ENCODE measurements around the gene TCF4. TPM values are rescaled to one million over a fixed set of nuclear protein-coding genes. Genes with fewer than 3 reads are reported as not detected.
A peak's percentile ranks its signal among the peaks of the same experiment; 100 is the strongest.

Gene TCF4
- polyA plus RNA-seq, 1 experiment: 47.3 TPM

DNA sequence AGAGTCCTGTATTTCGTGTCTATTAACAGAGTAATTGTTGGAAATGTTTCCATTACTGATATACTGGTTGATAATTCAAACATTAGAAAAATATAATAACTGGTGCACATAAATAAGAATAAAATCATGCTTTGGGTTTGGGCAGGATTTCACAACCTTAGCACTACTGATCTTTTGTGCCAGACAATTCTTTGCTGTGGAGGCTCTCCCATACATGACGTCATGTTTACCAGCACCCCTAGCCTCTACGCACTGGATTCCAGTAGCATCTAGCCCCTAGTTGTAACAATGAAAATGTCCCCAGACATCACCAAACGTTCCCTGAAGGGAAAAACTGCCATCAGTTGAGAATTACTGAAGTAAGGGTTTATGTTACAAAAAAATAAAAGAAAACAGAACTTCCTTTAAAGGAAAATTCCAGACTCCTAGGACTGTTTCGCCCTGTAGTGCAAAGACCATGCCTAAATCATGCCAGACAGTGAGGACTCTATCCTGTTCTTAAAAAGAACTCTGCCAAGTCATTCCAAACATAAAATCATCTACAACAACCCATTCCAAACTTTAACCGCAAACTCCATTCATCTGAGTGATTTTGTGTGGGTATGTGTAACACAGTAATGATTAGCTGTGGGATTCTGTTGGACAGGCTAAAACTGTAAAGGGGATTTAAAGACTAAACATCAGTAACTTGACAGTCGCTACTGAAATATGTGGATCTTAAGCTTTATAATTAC, 315.3 kb downstream of the TCF4 start:
- Histone ChIP-seq H3K27ac (ENCODE audit: low read depth, low read length) (peak overlapping the region; percentile 78), H3K9me3 (ENCODE audit: control insufficient read depth, insufficient read depth, low read length) (no peaks in the 10 kb centered on the region), H3K4me3 (ENCODE audit: low read depth, low read length) (no peak overlapping the region), H3K27me3 (ENCODE audit: control insufficient read depth, insufficient read depth, low read length) (no peaks in the 10 kb centered on the region)
- POLR2A ChIA-PET: no interaction called here
- TF ChIP-seq, protein P1, sequence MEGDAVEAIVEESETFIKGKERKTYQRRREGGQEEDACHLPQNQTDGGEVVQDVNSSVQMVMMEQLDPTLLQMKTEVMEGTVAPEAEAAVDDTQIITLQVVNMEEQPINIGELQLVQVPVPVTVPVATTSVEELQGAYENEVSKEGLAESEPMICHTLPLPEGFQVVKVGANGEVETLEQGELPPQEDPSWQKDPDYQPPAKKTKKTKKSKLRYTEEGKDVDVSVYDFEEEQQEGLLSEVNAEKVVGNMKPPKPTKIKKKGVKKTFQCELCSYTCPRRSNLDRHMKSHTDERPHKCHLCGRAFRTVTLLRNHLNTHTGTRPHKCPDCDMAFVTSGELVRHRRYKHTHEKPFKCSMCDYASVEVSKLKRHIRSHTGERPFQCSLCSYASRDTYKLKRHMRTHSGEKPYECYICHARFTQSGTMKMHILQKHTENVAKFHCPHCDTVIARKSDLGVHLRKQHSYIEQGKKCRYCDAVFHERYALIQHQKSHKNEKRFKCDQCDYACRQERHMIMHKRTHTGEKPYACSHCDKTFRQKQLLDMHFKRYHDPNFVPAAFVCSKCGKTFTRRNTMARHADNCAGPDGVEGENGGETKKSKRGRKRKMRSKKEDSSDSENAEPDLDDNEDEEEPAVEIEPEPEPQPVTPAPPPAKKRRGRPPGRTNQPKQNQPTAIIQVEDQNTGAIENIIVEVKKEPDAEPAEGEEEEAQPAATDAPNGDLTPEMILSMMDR (IDR thresholded peaks at IDR 0.05; ENCODE audit: low read depth, low read length): no peak
- CTCF ChIA-PET: interaction anchor here (1.1 to 1.5 kb wide), 3 partner anchors 38 to 142 kb away, joined by 3 to 6 read pairs (median 4); no protein-coding TSS in a partner anchor
- DNase-seq (ENCODE audit: low read depth, low spot score): peak; percentile 60

DNA sequence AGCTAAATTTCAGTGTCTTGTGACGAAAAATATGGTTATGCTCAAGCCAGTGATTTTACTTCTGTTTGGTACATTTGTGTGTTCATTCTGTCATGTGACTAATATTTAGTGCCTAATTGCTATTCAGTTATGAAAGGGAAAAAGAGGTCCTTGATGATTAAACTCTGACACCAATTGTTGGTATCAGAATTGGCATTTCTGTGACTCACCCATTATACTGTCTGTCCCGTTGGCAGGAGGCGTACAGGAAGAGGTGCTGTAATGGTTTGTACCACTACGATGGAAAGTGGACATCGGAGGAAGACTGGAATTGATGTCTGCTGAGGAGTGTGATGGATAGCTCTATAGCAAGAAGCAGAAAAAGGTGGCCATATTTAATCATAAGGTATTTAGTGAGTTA, 318.4 kb downstream of the TCF4 start:
- no peak overlapping the region for H3K4me3 ChIP-seq (ENCODE audit: low read depth, low read length)
- H3K27ac ChIP-seq (ENCODE audit: low read depth, low read length): no peak overlapping the region
- DNase-seq (ENCODE audit: low read depth, low spot score): no peak
- H3K9me3 ChIP-seq (ENCODE audit: control insufficient read depth, insufficient read depth, low read length): no peaks in the 10 kb centered on the region
- no peaks in the 10 kb centered on the region for H3K27me3 ChIP-seq (ENCODE audit: control insufficient read depth, insufficient read depth, low read length)
- TF ChIP-seq, protein P1 (IDR thresholded peaks at IDR 0.05; ENCODE audit: low read depth, low read length): no peak
- POLR2A ChIA-PET: no interaction called here
- CTCF ChIA-PET: interaction anchor here (1.9 kb wide), 1 partner anchor 36 kb away, joined by 6 read pairs; no protein-coding TSS in a partner anchor

DNA sequence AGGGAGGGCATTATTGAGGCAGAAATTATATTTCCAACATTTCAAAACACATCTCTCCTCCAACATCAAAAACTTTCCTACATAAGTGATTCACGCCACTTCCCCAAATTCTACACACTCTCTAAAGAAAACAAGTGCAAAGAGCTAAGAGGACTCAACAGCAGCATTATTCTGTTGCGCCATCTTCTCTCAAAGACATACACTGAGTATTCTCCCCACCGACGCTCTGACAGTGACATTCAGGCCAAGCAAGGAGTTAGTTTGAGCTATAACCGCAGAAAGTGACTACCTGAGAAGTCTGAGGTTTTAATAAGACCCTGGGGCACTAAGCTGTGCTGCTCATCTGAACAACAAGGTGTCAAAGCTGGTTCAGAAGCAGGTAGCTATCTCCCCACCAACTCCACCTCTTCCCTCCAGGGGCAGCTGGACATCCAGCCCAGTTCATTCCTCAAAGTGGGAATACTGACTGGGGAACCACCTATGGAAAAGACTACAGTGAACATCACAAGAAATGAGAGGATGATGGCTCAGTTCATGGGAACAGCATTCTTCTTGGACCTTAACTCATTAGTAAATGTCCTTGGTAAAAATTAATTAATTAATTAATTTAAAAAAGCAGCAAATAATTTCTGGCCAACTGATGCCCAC, 319.2 kb downstream of the TCF4 start:
- Histone ChIP-seq H3K9me3 (ENCODE audit: control insufficient read depth, insufficient read depth, low read length) (no peaks in the 10 kb centered on the region), H3K4me3 (ENCODE audit: low read depth, low read length) (no peak overlapping the region), H3K27ac (ENCODE audit: low read depth, low read length) (no peak overlapping the region), H3K27me3 (ENCODE audit: control insufficient read depth, insufficient read depth, low read length) (no peaks in the 10 kb centered on the region)
- TF ChIP-seq, protein P1 (IDR thresholded peaks at IDR 0.05; ENCODE audit: low read depth, low read length): no peak
- ChIA-PET CTCF (interaction anchor here (0.5 to 1.1 kb wide), 2 partner anchors 34 to 116 kb away, joined by 4 to 6 read pairs; no protein-coding TSS in a partner anchor), POLR2A (no interaction called here)
- no peak for DNase-seq (ENCODE audit: low read depth, low spot score)

DNA sequence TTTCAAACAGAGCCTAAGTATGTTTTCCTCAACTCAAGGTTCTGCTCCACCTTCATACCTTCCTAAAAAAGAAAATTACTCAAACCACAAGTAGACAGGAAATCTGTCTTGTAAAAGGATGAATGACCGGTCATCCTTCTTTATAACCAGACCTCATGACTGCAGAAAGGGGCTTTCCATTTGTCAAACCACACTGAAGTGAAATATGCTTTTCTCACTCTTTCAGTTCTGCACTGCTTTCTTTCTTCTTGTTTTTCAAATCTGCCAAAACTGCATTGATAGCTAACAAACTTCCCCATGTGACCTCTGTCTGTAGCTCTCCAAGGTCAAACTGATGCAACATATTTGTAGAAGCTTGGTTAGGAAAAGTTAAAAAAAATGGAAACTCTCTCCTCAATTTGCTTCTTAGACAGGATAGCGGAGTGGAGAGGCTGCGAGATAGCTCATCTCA, 319.8 kb downstream of the TCF4 start:
- no peaks in the 10 kb centered on the region for H3K9me3 ChIP-seq (ENCODE audit: control insufficient read depth, insufficient read depth, low read length)
- TF ChIP-seq, protein P1 (IDR thresholded peaks at IDR 0.05; ENCODE audit: low read depth, low read length): no peak
- no peak overlapping the region for H3K27ac ChIP-seq (ENCODE audit: low read depth, low read length)
- no peak for DNase-seq (ENCODE audit: low read depth, low spot score)
- H3K4me3 ChIP-seq (ENCODE audit: low read depth, low read length): no peak overlapping the region
- POLR2A ChIA-PET: no interaction called here
- CTCF ChIA-PET: interaction anchor here (0.5 to 1.4 kb wide), 3 partner anchors 33 to 124 kb away, joined by 4 to 10 read pairs (median 6); no protein-coding TSS in a partner anchor
- H3K27me3 ChIP-seq (ENCODE audit: control insufficient read depth, insufficient read depth, low read length): no peaks in the 10 kb centered on the region

DNA sequence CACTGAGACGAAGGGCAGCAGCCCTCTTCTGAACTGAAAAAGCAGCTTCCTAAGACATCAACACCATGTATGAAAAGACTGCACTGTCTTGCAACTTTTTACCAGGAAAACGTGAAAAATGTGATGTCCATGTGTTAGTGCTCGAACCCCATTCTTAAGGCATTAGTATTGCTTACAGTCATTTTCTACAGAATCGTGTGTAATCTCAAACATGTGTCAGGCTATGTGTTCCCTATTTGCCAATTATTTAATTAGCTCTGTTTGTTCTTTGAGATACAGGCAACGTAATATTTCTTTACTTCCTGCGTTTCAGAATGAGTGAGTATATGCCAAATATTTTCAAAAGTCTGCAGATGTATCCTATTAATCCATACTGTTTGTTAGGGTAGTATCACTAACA, 321.0 kb downstream of the TCF4 start:
- Histone ChIP-seq H3K27ac (ENCODE audit: low read depth, low read length) (no peak overlapping the region), H3K9me3 (ENCODE audit: control insufficient read depth, insufficient read depth, low read length) (no peaks in the 10 kb centered on the region), H3K27me3 (ENCODE audit: control insufficient read depth, insufficient read depth, low read length) (no peaks in the 10 kb centered on the region), H3K4me3 (ENCODE audit: low read depth, low read length) (no peak overlapping the region)
- ChIA-PET CTCF (interaction anchor here (1.4 kb wide), 1 partner anchor 32 kb away, joined by 4 read pairs; no protein-coding TSS in a partner anchor), POLR2A (no interaction called here)
- TF ChIP-seq, protein P1 (IDR thresholded peaks at IDR 0.05; ENCODE audit: low read depth, low read length): no peak
- DNase-seq (ENCODE audit: low read depth, low spot score): no peak

Measured in AG04450 (cell line).